ENCODE measurements around the gene SH2D4B.
A peak's percentile ranks its signal among the peaks of the same experiment; 100 is the strongest.

Gene SH2D4B

GRCh38 chr10:80537736-80538480, at the start of gene SH2D4B:
Gene SH2D4B, plus strand, starts transcription at chr10:80537902. Its CDS starts 430 bp downstream, at chr10:80538332.
- H3K9me3 Mint-ChIP-seq, result no peaks in the 10 kb centered on the region

DNA sequence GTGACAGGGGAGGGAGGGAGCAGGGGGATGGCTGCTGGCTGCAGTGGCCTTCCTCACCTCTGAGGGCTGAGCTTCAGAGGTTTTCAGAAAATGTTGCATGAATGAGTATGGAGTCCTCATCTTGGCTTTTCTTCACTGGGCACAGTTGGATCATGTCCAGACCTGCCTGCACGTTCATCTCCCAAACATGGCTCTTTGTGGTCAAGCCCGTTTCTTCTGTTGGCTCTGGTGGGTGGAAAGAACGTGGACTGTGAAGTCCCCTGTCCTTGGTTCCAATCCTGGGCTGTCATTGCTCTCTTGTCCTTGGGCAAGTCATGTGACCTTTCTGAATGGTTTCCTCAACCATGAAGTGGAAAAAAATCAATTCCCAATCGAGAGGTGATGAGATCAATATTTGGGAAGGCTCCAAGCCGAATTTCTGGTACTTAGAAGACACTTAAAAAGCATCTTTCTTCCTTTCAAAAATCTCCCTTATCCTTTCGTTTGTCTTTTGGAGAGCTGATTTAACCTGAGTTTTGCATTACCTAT, 49.1 kb upstream of the SH2D4B start:
- peak overlapping the region; percentile 67 for H3K4me3 Mint-ChIP-seq
- H3K27ac Mint-ChIP-seq, result peak overlapping the region; percentile 42
- peaks cover 9% of the 10 kb centered on the region for H3K9me3 Mint-ChIP-seq
- H3K27me3 Mint-ChIP-seq, result no peaks in the 10 kb centered on the region
- H3K4me1 Mint-ChIP-seq, result peaks cover 97% of the 10 kb centered on the region
- H3K36me3 Mint-ChIP-seq, result peaks cover 20% of the 10 kb centered on the region

More at GRCh38 chr10:80537736-80538480, at the start of gene SH2D4B:
- H3K27ac Mint-ChIP-seq, result peak within 1 kb of the TSS; percentile 93
- no peaks in the 10 kb centered on the region for H3K27me3 Mint-ChIP-seq
- no peaks in the 10 kb centered on the region for H3K36me3 Mint-ChIP-seq
- H3K4me3 Mint-ChIP-seq, result peak within 1 kb of the TSS; percentile 63
- H3K4me1 Mint-ChIP-seq, result peaks cover 13% of the 10 kb centered on the region

GRCh38 chr10:80489371-80490112, 48.2 kb upstream of the SH2D4B start:
- H3K36me3 Mint-ChIP-seq, result peaks cover 21% of the 10 kb centered on the region

DNA sequence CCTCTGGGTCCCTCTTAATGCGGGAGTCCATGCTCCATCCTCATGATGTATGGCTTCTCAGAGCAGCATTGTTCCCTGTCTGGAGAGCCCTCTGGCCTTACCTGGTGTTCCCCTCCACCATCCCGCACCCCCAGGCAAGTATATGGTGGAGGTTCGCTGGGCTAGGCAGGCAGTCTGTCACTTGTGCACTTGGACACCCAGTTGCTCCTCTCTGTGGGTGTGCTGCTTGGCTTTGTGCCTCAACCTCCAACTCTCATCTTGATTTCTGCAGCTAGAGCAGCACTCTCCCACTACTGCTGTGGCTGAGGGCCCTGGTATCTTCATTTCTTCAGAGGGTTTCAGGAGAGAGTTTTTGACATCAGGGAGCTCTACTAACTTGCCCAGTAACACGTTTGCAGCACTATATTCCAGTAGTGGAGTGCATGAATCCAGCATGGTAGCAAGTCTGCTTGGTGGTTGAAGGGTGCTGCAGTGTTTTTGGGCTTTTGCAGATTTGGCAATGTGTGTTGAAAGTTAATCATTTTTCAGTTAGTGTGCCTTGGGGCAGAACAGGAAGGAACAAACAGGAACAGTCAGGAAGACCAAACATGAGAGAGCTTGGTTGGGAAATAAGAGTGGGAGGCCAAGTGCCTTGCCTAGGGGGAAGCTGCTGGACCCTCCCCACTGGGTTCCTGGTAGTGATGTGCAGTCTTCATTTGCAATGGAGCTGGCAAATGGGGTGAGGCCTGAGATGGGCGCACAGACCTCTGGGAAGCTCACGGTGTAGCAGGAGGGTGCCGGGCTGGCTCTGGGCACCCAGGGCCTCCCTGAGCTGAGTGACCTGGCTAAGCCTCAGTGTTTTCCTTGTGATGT, 46.2 kb upstream of the SH2D4B start:
- Mint-ChIP-seq H3K4me1 (peaks cover 99% of the 10 kb centered on the region), H3K4me3 (no peak overlapping the region), H3K27ac (peak overlapping the region; percentile 36), H3K27me3 (no peaks in the 10 kb centered on the region), H3K9me3 (peaks cover 10% of the 10 kb centered on the region), H3K36me3 (peaks cover 26% of the 10 kb centered on the region)

More at GRCh38 chr10:80489371-80490112, 48.2 kb upstream of the SH2D4B start:
- H3K27ac Mint-ChIP-seq, result peak overlapping the region; percentile 42
- no peaks in the 10 kb centered on the region for H3K27me3 Mint-ChIP-seq
- H3K9me3 Mint-ChIP-seq, result peaks cover 9% of the 10 kb centered on the region
- H3K4me3 Mint-ChIP-seq, result peak overlapping the region; percentile 16
- peaks cover 99% of the 10 kb centered on the region for H3K4me1 Mint-ChIP-seq

GRCh38 chr10:80492848-80493521, 44.7 kb upstream of the SH2D4B start:
- peak overlapping the region; percentile 72 for H3K4me3 Mint-ChIP-seq
- peak overlapping the region; percentile 98 for H3K27ac Mint-ChIP-seq
- peaks cover 15% of the 10 kb centered on the region for H3K9me3 Mint-ChIP-seq

DNA sequence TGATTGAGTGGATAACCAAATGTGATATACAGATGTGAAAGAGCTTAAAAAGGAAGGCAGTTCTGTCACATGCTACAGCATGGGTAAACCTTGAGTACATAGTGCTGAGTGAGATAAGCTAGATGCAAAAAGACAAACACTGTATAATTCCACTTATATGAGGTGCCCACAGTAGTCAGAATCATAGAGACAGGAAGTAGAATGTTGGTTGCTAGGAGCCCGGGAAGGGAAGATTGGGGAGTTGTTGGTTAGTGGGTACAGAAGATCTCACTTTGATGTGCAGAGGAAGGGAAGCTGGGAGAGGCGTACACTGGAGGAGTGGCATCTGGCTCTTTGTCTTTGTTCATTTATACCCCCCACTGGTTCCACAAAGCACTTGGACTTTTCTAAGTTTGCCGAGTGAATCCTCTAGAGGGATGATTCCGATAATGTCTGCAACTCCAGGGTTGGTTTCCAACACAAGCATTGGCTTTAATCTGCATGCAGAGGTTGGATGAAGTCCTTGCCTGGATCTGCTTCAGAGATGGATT, 44.1 kb upstream of the SH2D4B start:
- Mint-ChIP-seq H3K27ac (peak overlapping the region; percentile 98), H3K27me3 (no peaks in the 10 kb centered on the region), H3K36me3 (peaks cover 32% of the 10 kb centered on the region), H3K4me3 (peak overlapping the region; percentile 72), H3K9me3 (peaks cover 15% of the 10 kb centered on the region), H3K4me1 (peaks cover 99% of the 10 kb centered on the region)

More at GRCh38 chr10:80492848-80493521, 44.7 kb upstream of the SH2D4B start:
- H3K27me3 Mint-ChIP-seq, result no peaks in the 10 kb centered on the region
- peaks cover 32% of the 10 kb centered on the region for H3K36me3 Mint-ChIP-seq
- peaks cover 99% of the 10 kb centered on the region for H3K4me1 Mint-ChIP-seq

- peaks cover 19% of the 10 kb centered on the region for H3K36me3 Mint-ChIP-seq
- peaks cover 99% of the 10 kb centered on the region for H3K4me1 Mint-ChIP-seq
- peaks cover 10% of the 10 kb centered on the region for H3K9me3 Mint-ChIP-seq
- no peaks in the 10 kb centered on the region for H3K27me3 Mint-ChIP-seq
- peak overlapping the region; percentile 34 for H3K4me3 Mint-ChIP-seq
- peak overlapping the region; percentile 99 for H3K27ac Mint-ChIP-seq
Measured at GRCh38 chr10:80496555-80497172, 41.0 kb upstream of the SH2D4B start.

- Mint-ChIP-seq H3K9me3 (peaks cover 10% of the 10 kb centered on the region), H3K4me1 (peaks cover 100% of the 10 kb centered on the region), H3K27ac (peak overlapping the region; percentile 99), H3K4me3 (peak overlapping the region; percentile 53), H3K27me3 (no peaks in the 10 kb centered on the region), H3K36me3 (peaks cover 17% of the 10 kb centered on the region)
Measured at GRCh38 chr10:80497187-80498077, 40.3 kb upstream of the SH2D4B start.

GRCh38 chr10:80498078-80498832, 39.4 kb upstream of the SH2D4B start:
- H3K36me3 Mint-ChIP-seq, result peaks cover 20% of the 10 kb centered on the region
- H3K4me3 Mint-ChIP-seq, result peak overlapping the region; percentile 74
- H3K9me3 Mint-ChIP-seq, result peaks cover 9% of the 10 kb centered on the region
- H3K27ac Mint-ChIP-seq, result peak overlapping the region; percentile 99
- H3K4me1 Mint-ChIP-seq, result peaks cover 100% of the 10 kb centered on the region
- H3K27me3 Mint-ChIP-seq, result no peaks in the 10 kb centered on the region

DNA sequence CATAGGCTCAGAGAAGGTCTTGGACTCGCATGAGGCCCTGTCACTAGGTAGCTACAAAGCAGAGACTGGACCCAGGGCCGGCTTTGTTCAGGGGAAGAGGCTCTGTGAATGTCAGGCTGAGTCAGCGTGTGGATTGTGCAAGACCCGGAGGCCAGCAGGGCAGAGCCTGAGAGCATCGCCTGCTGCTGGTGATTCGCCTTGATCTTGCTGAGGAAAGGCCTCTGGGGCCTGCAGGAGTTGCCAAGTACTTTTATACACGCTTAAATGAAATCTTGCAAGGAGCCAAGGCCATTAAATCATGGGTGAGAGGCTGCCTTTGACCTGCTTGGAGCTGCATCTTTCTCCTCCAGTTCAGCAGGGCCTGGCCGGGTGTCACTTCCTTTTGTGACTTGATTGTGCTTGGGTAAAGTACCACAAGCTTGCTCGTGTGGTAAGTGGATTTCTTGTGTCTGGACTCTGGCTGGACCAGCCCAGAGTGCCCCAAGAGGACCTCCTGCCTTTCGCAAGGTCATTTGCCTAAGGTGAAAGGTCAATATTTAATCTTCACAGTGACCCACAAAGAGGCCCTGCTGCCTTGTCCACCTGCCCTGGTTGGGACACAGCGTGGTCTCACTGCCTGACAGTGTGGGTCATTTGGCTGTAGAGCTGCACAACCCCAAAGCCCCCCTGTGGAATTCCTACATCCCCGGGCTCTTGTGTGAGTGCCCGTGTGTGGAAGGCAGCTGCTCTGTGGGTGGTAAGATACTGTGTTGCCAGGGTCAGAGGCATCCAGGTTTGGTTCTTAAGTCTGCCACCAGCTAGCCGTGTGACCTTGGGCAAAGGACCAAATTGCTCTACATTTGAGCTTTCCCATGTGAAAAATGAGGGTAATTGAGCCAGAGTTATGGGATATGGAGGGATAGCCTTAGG, 38.6 kb upstream of the SH2D4B start:
- Mint-ChIP-seq H3K4me3 (peak overlapping the region; percentile 74), H3K36me3 (peaks cover 16% of the 10 kb centered on the region)

GRCh38 chr10:80500572-80501380, 36.9 kb upstream of the SH2D4B start:
- Mint-ChIP-seq H3K27ac (peak overlapping the region; percentile 99), H3K27me3 (no peaks in the 10 kb centered on the region), H3K4me3 (peak overlapping the region; percentile 70), H3K4me1 (peaks cover 100% of the 10 kb centered on the region), H3K9me3 (peaks cover 6% of the 10 kb centered on the region), H3K36me3 (peaks cover 12% of the 10 kb centered on the region)

More for the DNA sequence above, 38.6 kb upstream of the SH2D4B start:
- Mint-ChIP-seq H3K27ac (peak overlapping the region; percentile 99), H3K27me3 (no peaks in the 10 kb centered on the region), H3K9me3 (peaks cover 6% of the 10 kb centered on the region), H3K4me1 (peaks cover 100% of the 10 kb centered on the region)

All from activated naive CD4-positive, alpha-beta T cell treated with anti-CD3 and anti-CD28 coated beads, Interleukin-2, amount 50 U/mL, for 24 hours (primary cell).